Loucy (cell line): ENCODE data around the gene PKIB.
"Not testable (repeated sequence)": the region's sequence is repeated elsewhere in the genome, so short reads cannot be mapped to it uniquely, and the experiment has no call there.

Experiments
- H2AFZ ChIP-seq: fragments of 200-600 bp; sonication (generic); 2 replicates; pipeline ENCODE4 v1.6.0; 2016; ENCODE audit warnings: antibody characterized with exemption, mild to moderate bottlenecking, low read length, moderate library complexity
- H3F3A ChIP-seq: fragments of 200-600 bp; 2 replicates; pipeline ENCODE4 v1.6.0; 2016; ENCODE audit warnings: antibody characterized with exemption, low read depth, mild to moderate bottlenecking
- H3K27me3 ChIP-seq: fragments of 200-600 bp; sonication (generic); 2 replicates; pipeline ENCODE4 v1.6.1; 2014; ENCODE audit warnings: low read length, mild to moderate bottlenecking; ENCODE audit not compliant: insufficient read depth, poor library complexity, severe bottlenecking
- H3K36me3 ChIP-seq: fragments of 200-600 bp; sonication (generic); 2 replicates; pipeline ENCODE4 v1.6.1; 2016; ENCODE audit warnings: low read length; ENCODE audit not compliant: insufficient read depth
- H3K4me1 ChIP-seq: fragments of 200-600 bp; sonication (generic); 2 replicates; pipeline ENCODE4 v1.5.1; 2014; ENCODE audit warnings: low read length, mild to moderate bottlenecking; ENCODE audit not compliant: insufficient read depth, poor library complexity, severe bottlenecking
- H3K4me2 ChIP-seq: fragments of 200-600 bp; sonication (generic); 2 replicates; pipeline ENCODE4 v1.6.0; 2014; ENCODE audit warnings: antibody characterized with exemption, low read length, low read depth, mild to moderate bottlenecking; ENCODE audit not compliant: poor library complexity, severe bottlenecking
- H3K4me3 ChIP-seq: fragments of 200-600 bp; sonication (generic); 2 replicates; pipeline ENCODE4 v1.5.1; 2014; ENCODE audit warnings: low read length, mild to moderate bottlenecking, mixed read lengths; ENCODE audit not compliant: poor library complexity, severe bottlenecking
- H3K79me2 ChIP-seq: fragments of 200-600 bp; sonication (generic); 2 replicates; pipeline ENCODE4 v1.6.1; 2014; ENCODE audit warnings: low read length; ENCODE audit not compliant: insufficient read depth
- H3K9ac ChIP-seq: fragments of 200-600 bp; sonication (generic); 2 replicates; pipeline ENCODE4 v1.6.0; 2014; ENCODE audit warnings: mild to moderate bottlenecking, low read depth, low read length, moderate library complexity; ENCODE audit not compliant: poor library complexity, severe bottlenecking
- H3K9me2 ChIP-seq: fragments of 200-600 bp; sonication (generic); replicated peaks from 2 replicates; pipeline ENCODE4 v1.6.1; 2016; ENCODE audit warnings: low read depth, low read length, mixed read lengths
- H3K9me3 ChIP-seq: fragments of 200-600 bp; sonication (generic); 2 replicates; pipeline ENCODE4 v1.6.1; 2014; ENCODE audit warnings: mild to moderate bottlenecking, antibody characterized with exemption, low read length, low read depth; ENCODE audit not compliant: insufficient read depth
- H4K20me1 ChIP-seq: fragments of 200-600 bp; sonication (generic); 2 replicates; pipeline ENCODE4 v1.6.0; 2014; ENCODE audit warnings: antibody characterized with exemption, low read length, mild to moderate bottlenecking; ENCODE audit not compliant: insufficient read depth, poor library complexity, severe bottlenecking
- CTCF ChIP-seq: fragments of 200-600 bp; sonication (generic); conservative IDR thresholded peaks from 2 replicates; pipeline ENCODE4 v1.5.1; 2014; ENCODE audit warnings: mild to moderate bottlenecking, antibody characterized with exemption, low read length
- EZH2phosphoT487 ChIP-seq: fragments of 200-600 bp; IDR thresholded peaks from 2 replicates; pipeline ENCODE4 v1.6.1; 2018; ENCODE audit warnings: antibody characterized with exemption, mild to moderate bottlenecking, moderate library complexity, borderline replicate concordance

The PKIB gene

GRCh38 chr6:122589115-122589514 is 21.1 kb upstream of the PKIB start:
- Histone ChIP-seq H3K4me3 (no peak overlapping the region), H3K36me3 (no peaks in the 10 kb centered on the region), H2AFZ (no peak overlapping the region), H3F3A (no peaks in the 10 kb centered on the region), H3K4me2 (no peak overlapping the region), H3K79me2 (no peaks in the 10 kb centered on the region), H3K27me3 (no peaks in the 10 kb centered on the region), H3K9ac (no peak overlapping the region), H4K20me1 (no peaks in the 10 kb centered on the region), H3K9me2 (no peaks in the 10 kb centered on the region), H3K4me1 (no peaks in the 10 kb centered on the region), H3K9me3 (no peaks in the 10 kb centered on the region)
- TF ChIP-seq CTCF (no peak), EZH2phosphoT487 (no peak)

- not testable (repeated sequence) for H3K9me3 ChIP-seq, H3K79me2 ChIP-seq, H3F3A ChIP-seq, H3K9me2 ChIP-seq, H3K9ac ChIP-seq, H3K4me3 ChIP-seq, H3K27me3 ChIP-seq, H3K36me3 ChIP-seq, H2AFZ ChIP-seq, H4K20me1 ChIP-seq, H3K4me1 ChIP-seq, H3K4me2 ChIP-seq
These were observed 11.9 kb upstream of the PKIB start for GRCh38 chr6:122598295-122598694.

- TF ChIP-seq CTCF (no peak), EZH2phosphoT487 (no peak)
- no peaks in the 10 kb centered on the region for H3K27me3 ChIP-seq
- H3K9ac ChIP-seq: no peak overlapping the region
- H3K9me3 ChIP-seq: no peaks in the 10 kb centered on the region
- H3K4me1 ChIP-seq: no peaks in the 10 kb centered on the region
- H4K20me1 ChIP-seq: no peaks in the 10 kb centered on the region
- H3K9me2 ChIP-seq: no peaks in the 10 kb centered on the region
- no peak overlapping the region for H2AFZ ChIP-seq
- H3K4me2 ChIP-seq: no peak overlapping the region
- H3K36me3 ChIP-seq: no peaks in the 10 kb centered on the region
- H3K79me2 ChIP-seq: no peaks in the 10 kb centered on the region
- no peak overlapping the region for H3K4me3 ChIP-seq
- H3F3A ChIP-seq: no peaks in the 10 kb centered on the region
These were observed 5.5 kb upstream of the PKIB start for GRCh38 chr6:122604676-122605075.

GRCh38 chr6:122610690-122611455 is 668 bp downstream of the PKIB start:
- Histone ChIP-seq H3K4me3 (peak overlapping the region; percentile 38), H3K9me3 (no peaks in the 10 kb centered on the region), H2AFZ (no peak overlapping the region), H3F3A (no peaks in the 10 kb centered on the region), H4K20me1 (no peaks in the 10 kb centered on the region), H3K27me3 (no peaks in the 10 kb centered on the region), H3K4me1 (no peaks in the 10 kb centered on the region), H3K4me2 (peak overlapping the region; percentile 60), H3K79me2 (no peaks in the 10 kb centered on the region), H3K36me3 (no peaks in the 10 kb centered on the region), H3K9ac (no peak overlapping the region), H3K9me2 (no peaks in the 10 kb centered on the region)
- no peak for TF ChIP-seq CTCF
